ENCODE results near the gene AMFR. TPM values are rescaled to one million over a fixed set of nuclear protein-coding genes. Genes with fewer than 3 reads are reported as not detected.

Gene AMFR
- total and polyA plus RNA-seq, 2 of the 13 experiments (the other 11 are each of a cell fraction or from before 2014, with no cell fraction given) = 52.9 to 108 TPM

DNA sequence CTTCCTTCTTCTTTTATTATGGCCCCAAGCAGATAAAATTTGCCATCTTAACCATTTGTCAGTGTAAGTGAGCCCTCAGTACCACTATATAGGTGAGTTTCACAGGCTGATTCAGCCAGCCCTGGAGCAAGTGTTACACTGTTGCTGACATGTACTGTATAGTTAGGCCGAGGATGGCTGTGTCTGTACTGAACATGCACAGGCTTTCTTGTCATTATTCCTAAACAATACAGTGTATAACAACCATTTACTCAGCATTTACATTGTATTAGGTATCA, 53.7 kb downstream of the AMFR start:
- no peak overlapping the region for H3K27ac ChIP-seq (ENCODE audit: extremely low read length, insufficient read depth, low read length)
- H3K36me3 ChIP-seq (replicated peaks in 1 of 2; ENCODE audit: control insufficient read depth in 1 of 2, insufficient read depth in 2 of 2, low read length in 2 of 2) = peaks cover 20 to 36% of the 10 kb centered on the region in 2 experiments
- H2AFZ ChIP-seq (ENCODE audit: low read length) = no peak overlapping the region
- WGBS (ENCODE audit: low lambda C conversion rate) = 91% methylated on average over 1 of the region's 1 CpG
- peaks cover 11% of the 10 kb centered on the region for H3K4me1 ChIP-seq (ENCODE audit: insufficient read depth, low read length)
- no peak overlapping the region for H3K9ac ChIP-seq (ENCODE audit: insufficient read depth, low read depth, low read length)
- no peaks in the 10 kb centered on the region for H3K9me3 ChIP-seq (ENCODE audit: low read length)
- CTCF ChIA-PET (ENCODE audit: low intra/inter-chr PET ratio, low total read pairs) = no interaction called here
- H3K27me3 ChIP-seq (ENCODE audit: control insufficient read depth in 1 of 2, insufficient read depth in 2 of 2, low read length in 2 of 2) = no peaks in the 10 kb centered on the region
- no peak for FAIRE-seq
- no TSS peak for BruUV-seq (replicated peaks)
- peak; percentile 23; the same call in 2 of the 3 replicates for ATAC-seq
- DNase-seq (ENCODE audit: low spot score) = no peak
- peaks cover 3% of the 10 kb centered on the region for H3K79me2 ChIP-seq (ENCODE audit: insufficient read depth, low read length)
- H4K20me1 ChIP-seq (ENCODE audit: insufficient read depth, low read length) = no peaks in the 10 kb centered on the region
- intact Hi-C loops (cut with micrococcal nuclease; ENCODE audit: unreplicated experiment) = loop anchor here (2.0 kb wide), 1 partner anchor 15 kb away; no protein-coding TSS in a partner anchor
- no peak overlapping the region for H3K4me2 ChIP-seq (ENCODE audit: low read depth, low read length)
- no peak for TF ChIP-seq ZNF703 (CRISPR knock-in tag; IDR thresholded peaks at IDR 0.05; ENCODE audit: borderline replicate concordance)
- TF ChIP-seq, protein P1, sequence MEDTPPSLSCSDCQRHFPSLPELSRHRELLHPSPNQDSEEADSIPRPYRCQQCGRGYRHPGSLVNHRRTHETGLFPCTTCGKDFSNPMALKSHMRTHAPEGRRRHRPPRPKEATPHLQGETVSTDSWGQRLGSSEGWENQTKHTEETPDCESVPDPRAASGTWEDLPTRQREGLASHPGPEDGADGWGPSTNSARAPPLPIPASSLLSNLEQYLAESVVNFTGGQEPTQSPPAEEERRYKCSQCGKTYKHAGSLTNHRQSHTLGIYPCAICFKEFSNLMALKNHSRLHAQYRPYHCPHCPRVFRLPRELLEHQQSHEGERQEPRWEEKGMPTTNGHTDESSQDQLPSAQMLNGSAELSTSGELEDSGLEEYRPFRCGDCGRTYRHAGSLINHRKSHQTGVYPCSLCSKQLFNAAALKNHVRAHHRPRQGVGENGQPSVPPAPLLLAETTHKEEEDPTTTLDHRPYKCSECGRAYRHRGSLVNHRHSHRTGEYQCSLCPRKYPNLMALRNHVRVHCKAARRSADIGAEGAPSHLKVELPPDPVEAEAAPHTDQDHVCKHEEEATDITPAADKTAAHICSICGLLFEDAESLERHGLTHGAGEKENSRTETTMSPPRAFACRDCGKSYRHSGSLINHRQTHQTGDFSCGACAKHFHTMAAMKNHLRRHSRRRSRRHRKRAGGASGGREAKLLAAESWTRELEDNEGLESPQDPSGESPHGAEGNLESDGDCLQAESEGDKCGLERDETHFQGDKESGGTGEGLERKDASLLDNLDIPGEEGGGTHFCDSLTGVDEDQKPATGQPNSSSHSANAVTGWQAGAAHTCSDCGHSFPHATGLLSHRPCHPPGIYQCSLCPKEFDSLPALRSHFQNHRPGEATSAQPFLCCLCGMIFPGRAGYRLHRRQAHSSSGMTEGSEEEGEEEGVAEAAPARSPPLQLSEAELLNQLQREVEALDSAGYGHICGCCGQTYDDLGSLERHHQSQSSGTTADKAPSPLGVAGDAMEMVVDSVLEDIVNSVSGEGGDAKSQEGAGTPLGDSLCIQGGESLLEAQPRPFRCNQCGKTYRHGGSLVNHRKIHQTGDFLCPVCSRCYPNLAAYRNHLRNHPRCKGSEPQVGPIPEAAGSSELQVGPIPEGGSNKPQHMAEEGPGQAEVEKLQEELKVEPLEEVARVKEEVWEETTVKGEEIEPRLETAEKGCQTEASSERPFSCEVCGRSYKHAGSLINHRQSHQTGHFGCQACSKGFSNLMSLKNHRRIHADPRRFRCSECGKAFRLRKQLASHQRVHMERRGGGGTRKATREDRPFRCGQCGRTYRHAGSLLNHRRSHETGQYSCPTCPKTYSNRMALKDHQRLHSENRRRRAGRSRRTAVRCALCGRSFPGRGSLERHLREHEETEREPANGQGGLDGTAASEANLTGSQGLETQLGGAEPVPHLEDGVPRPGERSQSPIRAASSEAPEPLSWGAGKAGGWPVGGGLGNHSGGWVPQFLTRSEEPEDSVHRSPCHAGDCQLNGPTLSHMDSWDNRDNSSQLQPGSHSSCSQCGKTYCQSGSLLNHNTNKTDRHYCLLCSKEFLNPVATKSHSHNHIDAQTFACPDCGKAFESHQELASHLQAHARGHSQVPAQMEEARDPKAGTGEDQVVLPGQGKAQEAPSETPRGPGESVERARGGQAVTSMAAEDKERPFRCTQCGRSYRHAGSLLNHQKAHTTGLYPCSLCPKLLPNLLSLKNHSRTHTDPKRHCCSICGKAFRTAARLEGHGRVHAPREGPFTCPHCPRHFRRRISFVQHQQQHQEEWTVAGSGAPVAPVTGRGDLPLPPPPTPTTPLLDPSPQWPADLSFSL (CRISPR knock-in tag; IDR thresholded peaks at IDR 0.05) = no peak
- no peak for TF ChIP-seq SPEN (CRISPR knock-in tag; IDR thresholded peaks at IDR 0.05; ENCODE audit: low read depth)
- TF ChIP-seq ZNF674 (CRISPR knock-in tag; IDR thresholded peaks at IDR 0.05; ENCODE audit: low read depth) = no peak
- TF ChIP-seq ZBTB7A (CRISPR knock-in tag; IDR thresholded peaks at IDR 0.05) = no peak
- no peak for TF ChIP-seq ZNF331 (CRISPR knock-in tag; IDR thresholded peaks at IDR 0.05)
- no peak for TF ChIP-seq KDM4B (CRISPR knock-in tag; IDR thresholded peaks at IDR 0.05)
- no peak for TF ChIP-seq CREM (IDR thresholded peaks at IDR 0.05)
- no peak for TF ChIP-seq CREM (CRISPR knock-in tag; IDR thresholded peaks at IDR 0.05)
- TF ChIP-seq NR2F1 (CRISPR knock-in tag; IDR thresholded peaks at IDR 0.05) = no peak
- no peak for TF ChIP-seq CENPT (CRISPR knock-in tag; IDR thresholded peaks at IDR 0.05; ENCODE audit: low read depth)
- no peak for TF ChIP-seq ZNF607 (CRISPR knock-in tag; IDR thresholded peaks at IDR 0.05; ENCODE audit: borderline replicate concordance)
- in situ Hi-C loops (cut with HindIII; ENCODE audit: extremely low pct_ligation_motif_present, low pct_unique_long_range_greater_than_20kb) = no loop called here
- H3K4me3 ChIP-seq (replicated peaks in 1 of 3; ENCODE audit: insufficient read depth in 1 of 3, low read depth in 2 of 3, low read length in 3 of 3) = no peak overlapping the region
- POLR2A ChIA-PET = interaction anchor here (1.1 kb wide), 1 partner anchor 14 kb away, joined by 4 read pairs; no protein-coding TSS in a partner anchor
